Cerebellar cortex (tissue), 1 donor: ENCODE measurements around the gene PLA2G2C.

ENCODE experiments used
- DNase-seq: peaks from one replicate; pipeline ENCODE4 v3.0.0-alpha.2; 2015; ENCODE audit warnings: low spot score

The PLA2G2C gene

GRCh38 chr1:20183616-20184271 is 2.6 kb downstream of the PLA2G2C start:
- DNase-seq: no peak

GRCh38 chr1:20183035-20183434 is 3.3 kb downstream of the PLA2G2C start:
- DNase-seq: no peak

- DNase-seq: no peak
Observed at GRCh38 chr1:20182415-20182814, 3.9 kb downstream of the PLA2G2C start.

GRCh38 chr1:20180844-20181207 is 5.5 kb downstream of the PLA2G2C start:
- DNase-seq: no peak

GRCh38 chr1:20180129-20180843 is 6.0 kb downstream of the PLA2G2C start:
- DNase-seq: no peak

GRCh38 chr1:20179371-20180128 is 6.8 kb downstream of the PLA2G2C start:
- DNase-seq: no peak

- no peak for DNase-seq
Observed at GRCh38 chr1:20178634-20179370, 7.5 kb downstream of the PLA2G2C start.

GRCh38 chr1:20174937-20175666 is 11.2 kb downstream of the PLA2G2C start:
- no peak for DNase-seq

GRCh38 chr1:20172033-20172590 is 14.2 kb downstream of the PLA2G2C start:
- DNase-seq: no peak

GRCh38 chr1:20169932-20170331 is 16.4 kb downstream of the PLA2G2C start:
- DNase-seq: no peak

- peak; percentile 32 for DNase-seq
Observed at GRCh38 chr1:20168564-20169491, 17.5 kb downstream of the PLA2G2C start.

GRCh38 chr1:20167126-20167525 is 19.2 kb downstream of the PLA2G2C start:
- DNase-seq: no peak

- no peak for DNase-seq
Observed at GRCh38 chr1:20166051-20166450, 20.3 kb downstream of the PLA2G2C start.

- DNase-seq: no peak
Observed at GRCh38 chr1:20165522-20165951, 20.8 kb downstream of the PLA2G2C start.

- no peak for DNase-seq
Observed at GRCh38 chr1:20164694-20165202, 21.6 kb downstream of the PLA2G2C start.

GRCh38 chr1:20160034-20160433 is 26.3 kb downstream of the PLA2G2C start:
- DNase-seq: no peak

GRCh38 chr1:20158358-20159070 is 27.8 kb downstream of the PLA2G2C start:
- no peak for DNase-seq

- DNase-seq: no peak
Observed at GRCh38 chr1:20154301-20154831, 32.0 kb downstream of the PLA2G2C start.

- DNase-seq: peak; percentile 16
Observed at GRCh38 chr1:20153000-20153418, 33.3 kb downstream of the PLA2G2C start.
